GM12873 (cell line): Measurements from ENCODE around the gene ZNF362.

ENCODE experiments used
- CTCF ChIP-seq: IDR thresholded peaks from 2 replicates; pipeline ENCODE4 v1.5.1; 2012; ENCODE audit warnings: low read depth, mild to moderate bottlenecking, moderate library complexity, low read length, control low read depth; ENCODE audit not compliant: insufficient read depth; ENCODE audit errors: missing control alignments

The ZNF362 gene

DNA sequence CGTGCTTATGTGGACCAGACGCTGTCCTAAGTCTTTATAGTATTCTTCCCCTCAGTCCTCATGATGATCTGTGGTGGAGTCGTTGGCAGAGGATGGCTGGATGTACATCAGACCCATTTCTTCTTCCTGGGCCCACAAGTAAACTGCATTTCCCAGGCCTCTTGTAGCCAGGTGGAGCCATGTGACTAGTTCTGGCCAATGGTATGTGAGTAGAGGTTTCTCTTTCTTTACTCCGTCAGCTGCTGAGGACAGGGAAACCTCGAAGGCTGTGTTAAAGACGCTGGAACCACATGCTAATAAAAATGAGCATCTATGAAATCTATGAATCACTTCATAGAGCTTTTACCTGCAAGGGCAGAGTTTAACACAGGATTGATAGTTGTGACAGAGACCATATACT lies 18.7 kb upstream of the ZNF362 start:
- TF ChIP-seq CTCF: no peak

DNA sequence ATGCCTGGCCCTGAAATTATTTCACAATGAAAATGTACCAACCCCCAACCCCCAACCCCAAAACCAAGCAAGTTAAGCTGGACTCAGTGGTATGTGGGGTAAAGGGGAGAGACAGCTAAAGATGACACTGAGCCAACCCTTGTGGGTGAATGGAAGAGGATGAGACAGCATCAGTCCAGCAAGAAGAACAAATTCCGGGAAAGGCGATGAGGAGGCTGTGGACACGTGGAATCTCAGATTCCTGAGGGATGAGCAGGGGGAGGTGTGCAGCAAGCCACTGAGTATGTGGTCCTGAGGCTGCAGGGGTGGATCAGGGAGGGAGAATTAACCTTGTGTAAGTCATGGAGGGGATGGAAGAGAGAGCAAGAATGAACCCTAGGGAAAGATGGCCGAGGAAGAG lies 14.4 kb upstream of the ZNF362 start:
- no peak for TF ChIP-seq CTCF

- no peak for TF ChIP-seq CTCF
These were observed 13.6 kb upstream of the ZNF362 start for GRCh38 chr1:33242652-33243051.

DNA sequence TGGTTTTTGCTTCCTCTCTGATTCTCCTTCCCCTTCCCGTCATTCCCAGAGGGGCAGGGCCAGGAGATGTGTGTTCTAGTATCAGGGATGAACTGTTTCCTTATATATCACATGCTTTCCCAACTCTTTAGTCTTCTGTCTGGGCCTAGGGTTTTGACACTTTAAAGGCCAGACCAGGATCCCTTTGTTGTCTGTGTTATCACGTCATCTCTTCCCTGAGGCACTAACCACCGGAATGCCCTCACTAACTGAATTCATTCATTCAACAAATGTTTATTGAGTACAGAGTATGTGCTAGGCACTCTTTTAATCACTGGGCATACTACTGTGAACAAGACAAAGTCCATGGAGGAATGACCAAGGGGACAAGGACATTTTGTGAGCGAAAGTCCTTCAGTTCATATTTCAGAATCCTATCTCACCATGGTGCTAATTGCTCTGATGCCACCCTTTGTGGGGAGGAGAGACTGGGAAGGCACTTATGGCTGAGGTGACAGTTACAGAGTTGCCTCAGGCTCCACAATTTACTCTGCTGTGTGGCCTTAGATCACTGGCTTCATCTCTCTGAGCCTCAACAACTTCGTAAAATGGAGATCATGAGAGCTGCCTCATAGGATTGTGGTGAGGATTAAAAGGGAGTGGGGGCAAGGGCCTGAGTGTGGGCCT lies 12.0 kb upstream of the ZNF362 start:
- TF ChIP-seq CTCF: no peak

DNA sequence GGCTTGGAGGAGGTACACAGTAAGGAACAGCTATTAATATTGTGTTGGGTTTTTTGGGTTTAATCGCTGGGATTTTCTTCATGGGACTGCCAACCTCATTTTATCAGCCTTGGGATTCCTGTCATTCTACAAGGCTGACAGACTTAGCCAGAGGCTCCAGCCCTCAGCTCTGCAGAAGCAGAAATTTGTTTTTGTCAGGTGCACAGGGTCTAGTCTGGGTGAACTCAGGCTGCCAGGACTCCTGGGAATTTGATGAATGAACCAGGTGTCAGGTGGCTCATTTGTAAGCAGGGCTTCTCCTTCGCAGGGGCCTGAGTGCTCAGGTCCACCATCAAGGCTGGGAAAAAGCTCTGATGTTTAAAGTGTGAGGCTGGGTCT lies 11.5 kb upstream of the ZNF362 start:
- TF ChIP-seq CTCF: no peak

DNA sequence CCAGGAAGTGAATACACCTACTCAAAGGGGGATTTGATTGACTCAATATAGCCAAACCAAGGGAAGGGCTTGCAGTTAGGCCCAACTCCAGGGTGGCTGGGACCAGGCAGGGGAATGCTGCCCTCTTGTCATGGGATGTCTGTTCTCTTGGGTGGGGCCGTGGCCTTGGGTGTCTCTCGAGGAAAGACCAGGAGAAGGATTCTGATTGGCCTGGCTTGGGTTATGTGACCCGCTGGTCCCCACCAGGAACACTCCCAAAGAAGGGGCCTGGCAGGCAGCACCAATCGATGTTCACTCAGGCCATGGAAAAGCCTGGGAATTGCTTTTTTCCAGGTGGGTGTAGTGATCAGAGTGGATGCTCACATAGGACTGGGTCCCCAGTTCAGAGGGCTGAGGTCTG lies 10.1 kb upstream of the ZNF362 start:
- no peak for TF ChIP-seq CTCF

DNA sequence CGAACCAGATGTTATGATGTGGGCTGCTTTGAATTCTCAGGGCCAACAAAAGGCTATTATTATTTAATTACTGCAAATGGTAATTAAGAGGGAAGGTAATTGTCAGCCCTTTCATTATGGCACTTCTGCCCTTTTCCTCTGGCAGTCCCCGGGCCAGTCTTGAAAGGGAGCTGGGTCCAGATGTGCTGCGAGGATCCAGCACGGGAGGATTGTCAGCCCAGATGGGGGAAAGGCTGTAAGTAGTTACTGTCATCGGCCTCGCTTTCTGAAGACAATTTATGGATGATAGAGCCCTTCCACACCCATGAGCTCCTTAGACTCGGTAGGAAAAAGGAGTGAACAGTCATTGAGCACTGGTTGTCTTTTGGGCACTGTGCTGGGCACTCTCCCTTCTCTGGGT lies 8.7 kb upstream of the ZNF362 start:
- no peak for TF ChIP-seq CTCF
